CD4-positive, alpha-beta T cell treated with Interleukin-6 for 4 hours (primary cell): ENCODE results near the gene ZNF765.
"Not testable (repeated sequence)": the region's sequence is repeated elsewhere in the genome, so short reads cannot be mapped to it uniquely, and the experiment has no call there.

Source experiments
- DNase-seq: peaks from one replicate; pipeline ENCODE4 v3.0.0-alpha.2; 2020; ENCODE audit warnings: mixed read lengths

ZNF765 gene

DNA sequence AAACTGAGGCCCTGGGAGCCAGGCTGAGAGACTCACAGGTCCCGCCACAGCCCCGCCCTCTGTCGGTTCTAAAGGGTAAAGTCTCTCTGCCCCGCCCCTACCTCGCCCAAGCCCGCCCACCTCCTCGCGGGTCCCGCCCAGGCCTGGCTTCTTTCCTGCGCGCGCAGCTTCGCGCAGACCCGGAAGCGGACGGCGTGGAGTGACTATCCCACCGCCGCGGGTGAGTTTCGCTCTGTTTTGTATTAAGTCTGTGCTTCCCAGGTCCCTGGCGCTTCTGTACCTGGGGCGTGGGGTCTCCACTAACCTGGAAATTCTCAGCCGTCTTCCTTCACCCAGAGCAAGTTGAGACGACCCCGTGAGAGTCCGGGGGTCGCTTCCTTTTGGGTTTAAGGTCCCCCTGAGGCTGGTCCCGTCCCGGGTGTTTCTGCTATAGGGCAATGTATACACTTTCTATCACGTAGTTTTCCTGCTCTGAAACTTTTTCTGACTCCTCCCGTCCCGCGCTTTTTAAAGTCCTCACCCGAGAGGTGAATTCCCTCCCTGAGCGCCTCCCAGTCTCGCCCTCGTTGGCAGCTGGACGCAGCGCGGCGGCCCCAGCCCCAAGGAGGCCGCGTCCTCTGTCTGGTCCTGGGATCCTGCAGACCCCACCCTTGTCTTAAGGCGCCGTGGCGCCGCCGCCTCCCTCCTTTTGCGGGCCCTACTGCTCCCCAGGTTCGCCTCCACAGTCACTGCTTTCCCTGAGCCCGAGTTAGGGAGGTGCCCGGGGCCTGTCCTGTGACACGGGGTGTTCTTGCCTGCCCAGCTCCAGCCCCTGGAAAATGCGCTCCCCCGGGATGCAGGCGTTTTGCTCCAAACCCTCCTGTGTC, at the start of gene ZNF765:
TSS of gene ZNF765 (plus strand) at position 176 of the 866 bp plus-strand sequence. CDS start 2,867 bp downstream, outside the sequence.
- DNase-seq = peak; percentile 96

DNA sequence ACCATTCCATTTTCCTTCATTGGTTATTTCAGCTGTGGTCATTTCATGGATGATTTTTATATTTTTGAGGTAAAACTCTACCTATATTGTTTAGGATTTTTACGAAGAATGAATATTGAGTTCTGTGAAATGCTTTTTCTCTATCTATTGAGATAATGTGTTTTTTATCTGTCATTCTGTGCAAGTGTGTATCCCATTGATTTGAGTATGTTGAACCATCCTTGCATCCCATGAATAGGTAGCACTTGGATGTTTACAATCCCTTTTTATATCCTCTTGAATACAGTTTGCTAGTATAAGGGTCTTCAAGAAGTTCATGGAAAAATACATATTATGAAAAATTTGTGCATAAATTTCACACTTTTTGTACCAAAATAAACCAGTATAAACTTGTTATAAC, 39.2 kb upstream of the ZNF765 start:
- no peak for DNase-seq

GRCh38 chr19:53357821-53358581, 36.9 kb upstream of the ZNF765 start:
- no peak for DNase-seq

- not testable (repeated sequence) for DNase-seq
These were observed 34.9 kb upstream of the ZNF765 start for GRCh38 chr19:53360056-53360455.

DNA sequence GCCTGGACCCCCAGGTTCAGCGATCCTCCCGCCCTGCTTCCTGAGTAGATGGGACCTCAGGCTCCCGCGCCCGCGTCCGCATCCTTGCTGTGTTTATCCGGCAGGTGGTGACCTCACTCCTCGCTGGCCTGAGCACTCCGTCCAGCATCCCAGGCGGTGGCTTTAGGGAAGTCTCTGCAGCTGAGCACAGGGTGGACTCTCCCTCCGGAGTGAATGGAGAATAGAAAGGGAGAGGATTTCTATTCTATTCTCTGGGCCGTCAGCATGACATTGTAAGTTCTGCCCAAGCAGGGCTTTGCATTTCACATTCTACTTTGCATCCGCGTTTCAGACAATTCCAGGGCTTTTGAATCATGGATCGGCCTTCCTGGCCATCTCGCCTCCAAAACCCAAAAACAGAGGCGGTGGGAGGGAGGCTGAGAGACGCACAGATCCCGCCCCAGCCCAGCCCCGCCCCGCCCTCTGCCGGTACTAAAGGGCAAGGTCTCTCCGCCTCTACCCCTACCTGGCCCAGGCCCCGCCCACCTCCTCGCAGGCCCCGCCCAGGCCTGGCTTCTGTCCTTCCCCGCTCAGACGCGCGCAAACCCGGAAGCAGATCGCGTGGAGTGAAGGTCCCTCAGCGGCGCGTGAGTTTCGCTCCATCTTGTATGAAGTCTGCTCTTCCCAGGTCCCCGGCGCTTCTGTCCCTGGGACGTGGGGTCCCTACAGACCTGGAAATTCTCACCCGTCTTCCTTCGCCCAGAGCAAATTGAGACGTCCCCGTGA, 29.6 kb upstream of the ZNF765 start, which contains the start of gene ZNF525:
TSS of gene ZNF525 (plus strand) at position 572 of the 765 bp plus-strand sequence. CDS start 6,577 bp downstream, outside the sequence.
- peak; percentile 99 for DNase-seq

- DNase-seq = peak; percentile 49
These were observed 29.0 kb upstream of the ZNF765 start for GRCh38 chr19:53365899-53366493.

GRCh38 chr19:53372196-53372595, 22.8 kb upstream of the ZNF765 start:
- no peak for DNase-seq

DNA sequence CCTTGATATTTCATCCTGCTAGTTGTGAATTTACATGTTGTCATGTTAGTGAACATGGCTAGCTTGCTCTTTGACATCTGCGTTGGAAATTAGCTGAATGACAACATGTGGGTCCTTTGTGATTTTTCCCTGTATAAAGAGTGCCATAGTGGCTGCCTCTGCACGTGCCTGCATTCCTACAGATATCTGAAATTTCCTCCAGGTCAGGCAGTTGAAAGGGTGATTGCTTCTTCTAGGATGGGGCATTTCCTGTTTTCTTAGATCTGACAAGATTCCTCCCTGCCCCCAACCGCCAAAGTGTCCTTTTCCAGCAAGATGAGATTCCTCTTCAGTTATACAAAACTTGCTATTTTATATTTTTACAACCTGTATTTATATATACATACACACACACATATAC, 20.7 kb upstream of the ZNF765 start:
- no peak for DNase-seq

DNA sequence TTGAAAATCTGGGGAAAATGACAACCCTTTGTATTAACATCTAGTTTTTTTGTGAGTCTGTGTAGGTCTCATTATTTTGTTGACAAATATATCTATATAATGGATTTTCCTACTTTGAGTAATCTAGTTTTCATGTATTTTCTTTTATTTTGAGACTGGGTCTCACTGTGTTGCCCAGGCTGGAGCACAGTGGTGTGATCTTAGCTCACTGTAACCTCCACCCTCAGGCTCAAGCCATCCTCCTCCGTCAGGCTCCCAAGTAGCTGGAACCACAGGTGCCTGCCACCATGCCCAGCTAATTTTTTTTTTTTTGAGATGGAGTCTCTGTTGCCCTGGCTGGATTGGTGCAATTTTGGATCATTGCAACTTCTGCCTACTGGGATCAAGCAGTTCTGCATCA, 20.2 kb upstream of the ZNF765 start:
- DNase-seq = no peak

GRCh38 chr19:53381376-53381775, 13.6 kb upstream of the ZNF765 start:
- no peak for DNase-seq

GRCh38 chr19:53388168-53388567, 6.8 kb upstream of the ZNF765 start:
- no peak for DNase-seq

- DNase-seq = no peak
These were observed 6.0 kb upstream of the ZNF765 start for GRCh38 chr19:53388904-53389303.

GRCh38 chr19:53389571-53389970, 5.4 kb upstream of the ZNF765 start:
- no peak for DNase-seq

- DNase-seq = no peak
These were observed 5.0 kb upstream of the ZNF765 start for GRCh38 chr19:53389978-53390377.

DNA sequence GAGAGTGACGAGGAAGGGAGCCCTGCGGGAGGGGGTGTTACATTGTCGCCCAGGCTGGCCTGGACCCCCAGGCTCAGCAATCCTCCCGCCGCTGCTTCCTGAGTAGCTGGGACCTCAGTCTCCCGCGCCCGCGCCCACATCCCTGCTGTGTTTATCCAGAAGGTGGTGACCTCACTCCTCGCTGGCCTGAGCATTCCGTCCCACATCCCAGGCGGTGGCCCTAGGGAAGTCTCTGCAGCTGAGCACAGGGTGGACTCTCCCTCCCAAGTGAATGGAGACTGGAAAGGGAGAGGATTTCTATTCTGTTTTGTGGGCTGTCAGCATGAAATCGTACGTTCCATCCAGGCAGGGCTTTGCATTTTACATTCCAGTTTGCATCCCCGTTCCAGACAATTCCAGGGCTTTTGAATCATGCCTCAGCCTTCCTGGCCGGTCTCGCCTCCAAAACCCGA, 401 bp upstream of the ZNF765 start:
- DNase-seq = peak; percentile 4

- not testable (repeated sequence) for DNase-seq
These were observed 1.0 kb downstream of the ZNF765 start for GRCh38 chr19:53395840-53396524.

DNA sequence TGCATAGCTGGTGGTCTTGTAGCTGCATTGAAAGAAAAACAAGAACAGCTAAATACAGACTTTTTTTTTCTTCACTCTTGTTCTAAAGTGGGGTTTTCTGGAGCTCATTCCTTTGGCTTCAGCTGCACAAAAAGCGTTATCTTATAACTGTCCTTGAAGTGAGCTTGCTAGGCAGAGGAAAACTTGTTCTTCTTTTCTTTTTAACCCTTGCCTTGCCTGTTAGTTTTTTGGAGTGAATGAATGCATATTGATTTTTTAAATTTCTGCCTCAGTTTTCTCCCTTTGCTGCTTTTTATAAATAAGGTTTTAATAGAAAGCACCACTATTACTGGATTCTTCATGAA, 1.5 kb downstream of the ZNF765 start:
- DNase-seq = no peak

DNA sequence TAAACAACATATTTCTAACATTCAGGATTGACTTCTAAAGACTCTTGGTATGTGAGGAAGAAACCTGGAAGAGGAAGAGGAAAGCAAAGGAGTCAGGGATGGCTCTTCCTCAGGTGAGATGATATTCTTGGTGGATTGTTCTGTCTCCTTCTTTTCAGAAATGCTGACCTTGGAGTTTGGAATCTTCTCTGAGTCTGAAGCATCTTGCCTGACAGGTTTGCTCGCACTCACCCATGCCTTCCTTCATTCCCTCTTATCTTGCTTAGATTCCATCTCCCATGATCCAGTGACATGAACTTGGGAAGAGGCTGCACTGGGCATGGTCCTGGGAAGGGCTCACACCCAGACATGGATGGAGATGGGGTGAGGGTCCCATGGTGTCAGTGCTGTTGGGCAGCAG, 3.0 kb downstream of the ZNF765 start:
- DNase-seq = not testable (repeated sequence)

DNA sequence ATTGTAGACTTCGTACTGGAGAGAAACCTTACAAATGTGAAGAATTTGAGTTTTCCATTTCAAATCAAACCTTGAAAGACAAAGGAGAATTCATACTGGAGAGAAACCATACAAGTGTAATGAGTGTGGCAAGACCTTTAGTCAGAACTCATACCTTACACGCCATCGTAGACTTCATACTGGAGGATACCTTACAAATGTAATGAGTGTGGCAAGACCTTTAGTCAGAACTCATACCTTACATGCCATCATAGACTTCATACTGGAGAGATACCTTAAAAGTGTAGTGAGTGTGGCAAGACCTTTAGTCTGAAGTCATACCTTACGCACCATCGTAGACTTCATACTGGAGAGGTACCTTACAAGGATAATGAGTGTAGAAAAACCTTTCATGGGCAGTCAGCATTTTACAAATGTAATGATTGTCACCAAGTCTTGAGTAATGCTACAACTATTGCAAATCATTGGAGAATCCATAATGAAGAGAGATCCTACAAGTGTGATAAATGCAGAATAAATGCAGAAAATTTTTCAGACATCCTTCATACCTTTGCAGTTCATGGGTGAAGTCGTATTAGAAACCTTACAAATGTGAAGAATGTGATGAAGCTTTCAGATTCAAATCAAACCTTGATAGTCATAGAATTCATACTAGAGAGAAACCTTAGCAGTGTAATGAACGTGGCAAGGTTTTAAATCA, 14.7 kb downstream of the ZNF765 start:
- no peak for DNase-seq

DNA sequence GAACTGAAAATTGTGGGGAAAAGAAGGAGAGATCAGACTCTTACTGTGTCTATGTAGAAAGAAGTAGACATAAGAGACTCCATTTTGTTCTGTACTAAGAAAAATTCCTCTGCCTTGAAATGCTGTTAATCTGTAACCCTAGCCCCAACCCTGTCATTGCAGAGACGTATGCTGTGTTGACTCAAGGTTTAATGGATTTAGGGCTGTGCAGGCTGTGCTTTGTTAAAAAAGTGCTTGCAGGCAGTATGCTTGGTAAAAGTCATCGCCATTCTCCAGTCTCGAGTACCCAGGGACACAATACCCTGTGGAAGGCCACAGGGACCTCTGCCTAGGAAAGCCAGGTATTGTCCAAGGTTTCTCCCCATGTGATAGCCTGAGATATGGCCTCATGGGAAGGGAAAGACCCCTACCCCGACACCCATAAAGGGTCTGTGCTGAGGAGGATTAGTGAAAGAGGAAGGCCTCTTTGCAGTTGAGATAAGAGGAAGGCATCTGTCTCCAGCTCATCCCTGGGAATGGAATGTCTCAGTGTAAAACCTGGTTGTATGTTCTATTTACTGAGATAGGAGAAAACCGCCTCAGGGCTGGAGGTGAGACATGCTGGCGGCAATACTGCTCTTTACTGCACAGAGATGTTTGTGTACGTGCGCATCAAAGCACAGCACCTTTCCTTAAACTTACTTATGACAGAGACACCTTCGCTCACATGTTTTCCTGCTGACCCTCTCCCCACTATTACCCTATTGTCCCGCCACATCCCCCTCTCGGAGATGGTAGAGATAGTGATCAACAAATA, 25.8 kb downstream of the ZNF765 start:
- not testable (repeated sequence) for DNase-seq
